ENCODE measurements around the gene RETN.
"Not testable (repeated sequence)": the region's sequence is repeated elsewhere in the genome, so short reads cannot be mapped to it uniquely, and the experiment has no call there.

Gene RETN

GRCh38 chr19:7638802-7639465 is 29.9 kb upstream of the RETN start:
- DNase-seq: no peak

- DNase-seq: no peak
Measured at GRCh38 chr19:7639863-7640348, 28.9 kb upstream of the RETN start.

GRCh38 chr19:7640803-7641202 is 28.0 kb upstream of the RETN start:
- no peak for DNase-seq

DNA sequence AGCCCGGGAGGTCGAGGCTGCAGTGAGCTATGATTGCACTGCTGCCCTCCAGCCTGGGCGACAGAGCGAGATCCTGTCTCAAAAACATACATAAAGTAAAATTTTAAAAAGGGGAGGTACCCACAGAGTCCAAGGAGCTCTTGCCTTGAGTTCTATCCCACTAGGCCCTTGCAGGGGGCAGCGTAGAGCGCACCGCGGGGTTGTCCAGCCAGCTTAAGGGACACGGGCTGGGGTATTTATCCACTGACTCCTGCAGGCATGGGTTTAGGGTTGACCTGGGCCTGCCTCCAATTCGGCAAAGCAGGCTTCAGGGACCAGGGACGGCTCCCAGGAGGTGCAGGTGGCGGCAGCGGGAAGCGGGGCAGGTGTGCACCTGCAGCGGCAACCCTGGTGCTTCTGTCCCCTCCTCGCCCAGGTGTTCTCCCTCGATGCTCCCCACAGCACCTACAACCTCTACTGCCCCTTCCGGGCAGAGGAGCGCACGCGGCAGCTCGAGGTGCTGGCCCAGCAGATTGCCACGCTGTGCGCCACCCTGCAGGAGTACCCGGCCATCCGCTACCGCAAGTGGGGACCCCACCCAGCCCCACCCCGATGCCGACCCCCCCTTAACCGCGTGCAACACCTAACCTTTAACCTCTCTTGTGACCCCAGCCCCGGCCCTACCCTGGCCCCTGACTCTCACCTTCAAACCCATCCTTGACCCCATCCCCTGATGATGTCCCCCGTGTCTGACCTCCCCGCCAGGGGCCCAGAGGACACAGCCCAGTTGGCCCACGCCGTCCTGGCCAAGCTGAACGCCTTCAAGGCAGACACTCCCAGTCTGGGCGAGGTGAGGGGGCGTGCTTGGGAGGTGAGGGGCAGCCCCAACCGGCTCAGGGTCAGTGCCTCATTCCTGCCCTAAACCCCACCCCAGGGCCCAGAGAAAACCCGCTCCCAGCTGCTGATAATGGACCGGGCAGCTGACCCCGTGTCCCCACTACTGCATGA is 27.3 kb upstream of the RETN start:
- DNase-seq: no peak

GRCh38 chr19:7642295-7643030 is 26.4 kb upstream of the RETN start:
- DNase-seq: no peak

DNA sequence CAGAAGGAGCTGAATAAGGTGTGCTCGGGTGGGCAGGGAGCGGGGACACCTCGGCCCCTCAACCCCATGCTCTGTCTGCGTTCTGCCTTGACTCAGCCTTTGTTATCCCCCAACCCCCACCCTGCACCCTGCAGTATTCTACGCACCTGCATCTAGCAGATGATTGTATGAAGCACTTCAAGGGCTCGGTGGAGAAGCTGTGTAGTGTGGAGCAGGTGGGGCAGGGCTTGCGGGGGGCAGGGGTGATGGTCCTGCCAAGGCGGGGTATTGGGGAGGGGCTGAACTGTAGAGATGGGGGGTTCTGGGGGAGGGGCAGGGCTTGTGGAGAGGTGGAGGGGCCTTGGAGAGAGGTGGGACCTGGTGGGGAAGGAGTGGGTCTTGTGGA is 25.8 kb upstream of the RETN start:
- DNase-seq: no peak

GRCh38 chr19:7643629-7644549 is 25.0 kb upstream of the RETN start:
- DNase-seq: not testable (repeated sequence)

GRCh38 chr19:7644550-7644877 is 24.3 kb upstream of the RETN start:
- DNase-seq: no peak

GRCh38 chr19:7645163-7645562 is 23.7 kb upstream of the RETN start:
- no peak for DNase-seq

DNA sequence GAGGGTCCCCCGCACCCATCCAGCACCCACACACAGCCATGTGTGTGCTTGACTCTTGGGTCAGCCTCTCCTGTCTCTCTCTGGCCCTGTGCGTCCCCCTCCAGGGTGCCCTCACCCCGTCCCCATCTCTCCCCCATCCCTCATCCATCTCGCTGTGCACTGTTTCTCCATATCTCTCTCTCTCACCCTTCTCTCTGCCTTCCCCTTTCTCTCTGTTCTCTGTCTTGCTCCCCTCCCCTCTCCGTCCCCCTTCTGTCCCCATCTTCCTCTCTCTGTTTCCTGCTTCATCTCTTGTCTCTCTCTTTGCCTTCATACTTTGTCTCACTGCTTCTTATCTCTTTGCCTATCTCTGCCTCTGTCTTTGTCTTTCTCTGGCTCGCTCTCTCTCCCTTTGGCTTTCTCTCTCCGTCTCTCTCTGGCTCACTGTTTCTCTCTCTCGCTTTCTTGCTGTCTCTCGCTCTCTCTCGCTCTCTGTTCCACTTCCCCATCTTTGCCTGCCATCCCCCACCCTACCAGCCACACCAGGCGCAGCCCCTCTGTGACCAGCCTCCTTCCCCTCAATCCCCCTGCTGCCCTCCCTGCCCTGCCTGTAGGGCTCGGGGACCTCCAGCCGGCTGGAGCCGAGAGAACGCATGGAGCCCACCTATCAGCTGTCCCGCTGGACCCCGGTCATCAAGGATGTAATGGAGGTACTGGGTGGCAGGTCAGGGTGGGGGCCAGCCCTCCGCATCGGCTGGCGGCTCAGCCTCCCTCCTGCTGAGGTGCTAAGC is 23.0 kb upstream of the RETN start:
- DNase-seq: no peak

- no peak for DNase-seq
Measured at GRCh38 chr19:7646426-7646700, 22.5 kb upstream of the RETN start.

- no peak for DNase-seq
Measured at GRCh38 chr19:7647156-7647555, 21.7 kb upstream of the RETN start.

GRCh38 chr19:7648265-7649014 is 20.4 kb upstream of the RETN start:
- no peak for DNase-seq

DNA sequence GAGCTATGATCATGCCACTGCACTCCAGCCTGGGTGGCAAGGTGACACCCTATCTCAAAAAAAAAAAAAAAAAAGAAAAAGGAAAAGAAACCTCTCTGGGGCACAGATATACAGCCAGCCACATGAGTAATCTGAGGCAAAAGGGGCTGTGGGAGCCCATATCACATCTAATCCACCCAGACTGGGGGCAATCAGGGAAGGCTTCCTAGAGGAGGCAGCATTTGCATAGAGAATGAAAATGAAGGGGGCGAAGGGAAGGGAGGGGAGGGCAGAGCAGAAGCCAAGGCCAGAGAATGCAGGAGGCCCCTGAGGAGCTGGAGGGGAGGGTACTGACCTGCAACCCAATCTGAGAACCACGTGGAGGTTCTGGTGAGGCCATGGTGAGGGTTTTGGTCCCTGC is 18.7 kb upstream of the RETN start:
- no peak for DNase-seq

DNA sequence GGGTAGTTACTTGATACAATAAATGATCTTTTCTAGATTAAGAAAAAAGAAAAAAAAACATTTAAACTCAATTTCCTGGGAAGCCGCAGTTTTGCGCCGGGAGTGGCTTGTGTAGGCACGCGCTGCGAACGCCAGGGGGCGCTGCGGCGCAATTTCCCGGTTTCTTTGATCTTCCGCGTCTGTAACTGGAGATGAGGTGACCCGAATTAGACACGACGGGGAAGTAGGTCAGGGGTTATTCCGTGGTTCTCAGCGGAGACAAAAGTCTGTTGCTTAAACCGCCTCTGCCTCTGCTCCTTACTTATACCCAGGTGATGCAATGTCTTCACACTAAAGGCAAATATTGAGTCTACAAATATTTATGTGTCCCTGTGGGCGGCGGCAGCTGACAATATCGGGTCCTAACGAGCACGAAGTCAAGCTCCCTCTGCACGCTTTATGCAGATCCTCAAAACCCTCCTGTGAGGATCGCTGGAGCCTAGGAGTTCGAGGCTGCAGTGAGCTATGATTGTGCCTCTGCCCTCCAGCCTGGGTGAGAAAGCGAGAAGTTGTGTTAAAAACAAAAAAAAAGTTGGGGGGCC is 16.7 kb upstream of the RETN start:
- peak; percentile 80 for DNase-seq

GRCh38 chr19:7654401-7654800 is 14.4 kb upstream of the RETN start:
- DNase-seq: no peak

DNA sequence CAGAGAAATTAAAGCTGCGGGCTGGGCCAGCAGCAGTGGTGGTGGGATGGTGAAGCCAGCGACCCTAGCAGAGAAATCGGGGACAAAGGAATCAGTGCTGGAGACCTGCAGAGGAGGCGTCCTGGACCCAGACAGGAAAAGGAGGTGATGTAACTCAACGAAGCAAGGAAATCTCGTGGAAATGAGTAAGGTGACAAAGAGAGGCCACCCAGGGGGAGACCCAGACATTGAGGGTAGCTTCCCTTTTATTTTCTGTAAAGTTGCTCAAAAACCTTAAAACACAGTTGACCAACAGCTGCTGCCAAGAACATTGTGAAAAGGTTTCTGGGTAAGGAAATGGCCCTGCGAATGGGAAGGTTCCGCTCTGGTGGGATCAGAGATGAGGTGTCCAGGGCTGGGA is 13.3 kb upstream of the RETN start:
- no peak for DNase-seq

GRCh38 chr19:7657131-7657751 is 11.6 kb upstream of the RETN start:
- no peak for DNase-seq

DNA sequence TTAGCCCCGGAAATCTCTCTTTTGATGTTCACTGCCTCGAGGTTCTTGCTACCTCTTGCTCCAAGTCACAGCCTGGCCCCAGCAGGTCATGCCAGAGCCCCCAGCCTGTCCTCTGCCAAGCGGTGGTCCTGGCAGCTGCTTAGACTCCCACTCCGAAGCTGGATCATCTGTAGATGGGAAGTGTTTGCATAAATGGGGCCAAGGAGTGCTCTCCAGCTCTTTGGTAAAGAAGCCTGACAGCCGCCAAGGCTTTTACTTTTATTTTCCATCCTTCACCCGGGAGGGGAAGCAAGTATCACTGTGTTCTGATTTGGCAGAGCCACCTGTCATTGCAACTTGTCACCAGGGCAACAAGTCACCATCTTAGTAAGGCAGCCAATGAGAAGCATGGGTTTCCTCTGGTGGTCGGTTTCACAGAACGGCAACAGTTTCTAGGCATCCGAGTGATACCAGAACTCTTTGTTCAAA is 10.6 kb upstream of the RETN start:
- no peak for DNase-seq

Measured in DMS153 (cell line).